ENCODE results near the gene VPS11. TPM values are rescaled to one million over a fixed set of nuclear protein-coding genes. Genes with fewer than 3 reads are reported as not detected.
A peak's percentile ranks its signal among the peaks of the same experiment; 100 is the strongest.

The VPS11 gene
- total and polyA plus RNA-seq, 8 donors = 30.5 to 61.2 (median 55.2) TPM

- no peaks in the 10 kb centered on the region for H3K9me3 ChIP-seq
- peaks cover 0 to 95% of the 10 kb centered on the region in 2 donors for H3K36me3 ChIP-seq
- no peaks in the 10 kb centered on the region for H3K4me1 ChIP-seq
- intact Hi-C loops (cut with DNase I) = no loop called here
- DNase-seq (no peak), ATAC-seq (no peak)
- H3K4me3 ChIP-seq = no peak overlapping the region
- H3K27ac ChIP-seq = no peak overlapping the region
- no peak for TF ChIP-seq CTCF (IDR thresholded peaks at IDR 0.05)
- no peaks in the 10 kb centered on the region for H3K27me3 ChIP-seq
These were observed 19.0 kb upstream of the VPS11 start for GRCh38 chr11:119048644-119049043.

GRCh38 chr11:119049081-119049480, 18.5 kb upstream of the VPS11 start:
- no peak for ATAC-seq
- Histone ChIP-seq H3K27me3 (no peaks in the 10 kb centered on the region), H3K4me1 (no peaks in the 10 kb centered on the region), H3K4me3 (no peak overlapping the region), H3K9me3 (no peaks in the 10 kb centered on the region), H3K27ac (no peak overlapping the region), H3K36me3 (peaks cover 0 to 100% of the 10 kb centered on the region in 2 donors)
- DNase-seq = no peak
- no peak for TF ChIP-seq CTCF (IDR thresholded peaks at IDR 0.05)
- intact Hi-C loops (cut with DNase I) = no loop called here

GRCh38 chr11:119051440-119052162, 16.0 kb upstream of the VPS11 start:
- H3K4me3 ChIP-seq = no peak overlapping the region
- intact Hi-C loops (cut with DNase I) = no loop called here
- H3K36me3 ChIP-seq = peaks cover 0 to 89% of the 10 kb centered on the region in 2 donors
- H3K9me3 ChIP-seq = no peaks in the 10 kb centered on the region
- no peak overlapping the region for H3K27ac ChIP-seq
- DNase-seq (peak in 1 of 4 donors; percentile 39), ATAC-seq (no peak)
- TF ChIP-seq CTCF (IDR thresholded peaks at IDR 0.05) = no peak
- H3K4me1 ChIP-seq = peaks cover 12 to 25% of the 10 kb centered on the region in 2 donors
- no peaks in the 10 kb centered on the region for H3K27me3 ChIP-seq

GRCh38 chr11:119052163-119052814, 15.3 kb upstream of the VPS11 start:
- Histone ChIP-seq H3K4me1 (peaks cover 12 to 25% of the 10 kb centered on the region in 2 donors), H3K27me3 (no peaks in the 10 kb centered on the region), H3K36me3 (peaks cover 0 to 82% of the 10 kb centered on the region in 2 donors), H3K9me3 (no peaks in the 10 kb centered on the region), H3K27ac (no peak overlapping the region), H3K4me3 (no peak overlapping the region)
- no peak for ATAC-seq
- no peak for DNase-seq
- no peak for TF ChIP-seq CTCF (IDR thresholded peaks at IDR 0.05)
- intact Hi-C loops (cut with DNase I) = no loop called here

- DNase-seq = no peak
- Histone ChIP-seq H3K36me3 (peaks cover 0 to 60% of the 10 kb centered on the region in 2 donors), H3K27ac (no peak overlapping the region), H3K9me3 (no peaks in the 10 kb centered on the region), H3K4me1 (peaks cover 20 to 34% of the 10 kb centered on the region in 2 donors), H3K4me3 (no peak overlapping the region), H3K27me3 (no peaks in the 10 kb centered on the region)
- ATAC-seq = no peak
- TF ChIP-seq CTCF (IDR thresholded peaks at IDR 0.05) = no peak
- intact Hi-C loops (cut with DNase I) = no loop called here
These were observed 13.2 kb upstream of the VPS11 start for GRCh38 chr11:119054418-119054817.

Data from left lung (tissue), 10 donors.